NOMO-1 treated with DMSO at 0.1 percent for 48 hours (cell line): ENCODE data around the gene SSH2.
"Not testable (repeated sequence)": the region's sequence is repeated elsewhere in the genome, so short reads cannot be mapped to it uniquely, and the experiment has no call there.

ENCODE experiments used
- DNase-seq: peaks from one replicate; lab custom pipeline; 2025; ENCODE audit not compliant: unreplicated experiment; lab: John Stamatoyannopoulos, UW

SSH2 gene

DNA sequence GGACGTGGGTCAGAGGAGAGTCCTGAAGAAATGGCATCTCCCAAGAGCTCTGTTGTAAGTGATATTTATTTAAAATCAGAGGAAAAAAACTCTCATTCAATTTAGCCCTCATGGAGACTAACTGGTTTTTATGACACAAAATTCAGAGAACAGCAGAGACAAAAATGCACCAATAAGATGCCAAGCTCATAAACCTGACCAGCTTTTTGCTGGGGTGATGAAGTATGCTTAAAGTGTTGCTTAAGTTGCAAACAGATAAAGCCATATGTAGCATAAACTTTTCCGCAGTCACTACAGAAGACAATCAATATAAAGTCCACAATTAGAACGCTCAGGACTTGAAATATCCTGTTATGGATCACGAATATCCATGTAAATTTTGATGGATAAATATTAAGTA is 183.4 kb downstream of the SSH2 start:
- no peak for DNase-seq

DNA sequence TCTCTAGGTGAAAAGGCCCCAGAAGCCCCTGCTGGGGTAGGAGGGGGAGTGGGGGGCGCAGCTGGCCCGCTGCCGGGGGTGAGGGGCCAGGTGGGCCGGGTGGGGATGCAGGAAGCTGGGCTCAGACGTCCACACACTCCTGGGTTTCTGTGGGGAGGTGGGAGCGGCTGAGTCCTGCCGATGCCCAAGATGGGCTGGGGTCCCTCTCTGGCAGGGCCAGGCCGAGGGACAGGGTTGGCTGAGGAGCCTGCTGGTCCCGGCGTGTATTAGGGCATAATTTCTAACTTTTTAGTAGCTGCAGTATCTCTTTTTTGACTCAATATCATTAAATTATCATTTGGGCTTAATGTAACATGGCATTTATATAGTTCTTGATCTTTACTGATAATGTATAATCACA is 185.9 kb downstream of the SSH2 start:
- DNase-seq = no peak

DNA sequence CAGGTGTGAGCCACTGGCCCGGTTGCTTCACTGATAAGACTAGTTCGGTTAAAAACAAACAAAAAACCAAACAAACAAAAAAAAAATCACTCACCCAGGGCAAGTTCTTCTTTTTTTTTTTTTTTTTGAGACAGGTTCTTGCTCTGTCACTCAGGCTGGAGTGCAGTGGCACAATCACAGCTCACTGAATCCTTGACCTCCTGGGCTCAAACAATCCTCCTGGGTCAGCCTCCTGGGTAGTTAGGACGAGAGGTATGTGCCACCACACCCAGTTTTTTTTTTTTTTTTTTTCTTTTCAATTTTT is 187.9 kb downstream of the SSH2 start:
- no peak for DNase-seq

DNA sequence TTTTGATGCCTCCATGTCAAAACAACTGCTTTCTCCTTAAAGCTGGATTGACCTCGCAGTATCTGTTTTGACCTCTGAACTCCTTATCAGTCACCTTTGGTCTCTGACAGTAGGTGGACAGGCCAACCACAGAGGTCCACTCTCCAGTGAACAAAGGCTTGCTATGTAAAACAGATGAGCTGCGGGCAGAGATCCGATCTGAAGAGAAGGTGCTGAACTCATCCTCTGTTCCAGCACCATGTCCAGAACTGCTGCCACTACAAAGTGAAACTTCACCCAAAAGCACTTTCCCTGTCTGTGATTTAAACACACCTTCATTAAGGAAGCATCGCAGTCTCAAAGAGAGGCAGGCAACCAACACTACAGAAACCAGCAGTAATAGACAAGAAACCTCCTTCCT is 190.0 kb downstream of the SSH2 start:
- DNase-seq = no peak

DNA sequence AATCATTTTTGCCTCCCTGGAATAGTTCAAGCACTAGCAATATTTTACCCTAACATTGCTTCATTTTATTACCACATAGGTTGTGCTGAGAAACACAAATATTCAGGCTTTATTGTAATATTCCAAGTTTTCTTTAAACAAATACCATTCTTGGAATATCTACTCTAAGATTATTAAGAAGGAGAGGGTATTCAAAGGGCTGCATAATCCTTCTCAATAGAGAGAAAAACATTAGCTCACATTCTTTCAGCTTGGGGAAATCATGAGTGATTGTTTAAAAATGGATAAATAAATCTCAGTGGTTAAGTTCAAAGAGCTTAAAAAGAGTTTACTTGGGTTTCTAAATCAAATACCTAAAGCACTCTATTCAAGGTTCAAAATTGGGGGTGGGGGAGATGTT is 195.4 kb downstream of the SSH2 start:
- no peak for DNase-seq

DNA sequence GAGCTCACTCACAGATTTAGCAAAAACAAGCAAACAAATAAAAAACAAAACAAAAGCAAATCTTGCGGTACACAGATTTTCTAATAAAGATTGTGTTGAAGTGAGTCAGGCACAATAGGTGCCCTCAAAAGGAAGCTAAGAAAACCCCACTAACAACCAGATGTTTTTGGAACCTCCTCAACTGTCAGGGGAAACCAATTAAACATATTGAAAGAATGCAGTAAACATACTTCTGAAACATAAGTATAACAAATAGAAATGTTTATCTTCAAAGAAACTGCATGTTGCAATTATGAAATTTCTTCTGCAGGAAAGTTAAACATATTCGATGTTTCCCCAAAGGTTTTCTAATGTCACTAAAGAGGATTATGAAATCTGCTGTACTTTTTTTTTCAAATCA is 196.9 kb downstream of the SSH2 start:
- DNase-seq = no peak

DNA sequence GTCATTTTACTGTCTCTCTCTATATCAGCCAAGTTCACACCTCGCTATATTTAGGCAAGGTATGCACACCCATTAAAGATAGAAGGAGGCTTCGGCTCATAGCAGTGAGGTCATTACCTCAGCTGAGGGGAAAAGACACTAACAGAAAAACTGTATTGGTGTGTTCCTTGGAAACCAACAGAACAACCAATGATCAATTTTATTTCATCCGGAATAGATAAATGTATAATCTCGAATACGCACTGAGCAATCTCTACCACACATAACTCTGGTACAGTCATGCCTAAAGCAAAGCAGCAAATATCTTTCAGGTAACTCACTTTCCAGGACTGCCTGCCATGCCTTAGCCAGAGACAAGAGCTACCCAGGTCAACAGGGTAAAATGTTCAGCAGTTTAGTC is 197.4 kb downstream of the SSH2 start:
- no peak for DNase-seq

DNA sequence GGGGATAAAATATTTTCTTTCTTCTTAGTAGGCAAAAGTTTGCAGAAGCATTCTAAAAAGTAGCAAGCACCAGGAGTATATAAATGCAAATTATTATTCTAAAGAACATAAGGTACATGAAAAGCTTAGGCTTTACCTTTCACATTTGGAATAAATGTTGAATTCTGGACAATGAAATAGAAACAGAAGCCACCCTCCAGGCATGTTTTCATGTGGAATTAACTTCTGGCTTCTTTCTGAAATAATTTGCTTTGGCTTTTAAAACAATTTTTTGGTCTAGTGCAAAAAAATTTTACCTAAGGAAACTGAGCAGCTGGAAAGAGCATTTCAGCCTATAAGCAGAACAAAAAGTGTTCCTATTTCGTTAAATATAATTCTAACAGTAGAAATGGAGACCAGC is 197.8 kb downstream of the SSH2 start:
- DNase-seq = no peak

DNA sequence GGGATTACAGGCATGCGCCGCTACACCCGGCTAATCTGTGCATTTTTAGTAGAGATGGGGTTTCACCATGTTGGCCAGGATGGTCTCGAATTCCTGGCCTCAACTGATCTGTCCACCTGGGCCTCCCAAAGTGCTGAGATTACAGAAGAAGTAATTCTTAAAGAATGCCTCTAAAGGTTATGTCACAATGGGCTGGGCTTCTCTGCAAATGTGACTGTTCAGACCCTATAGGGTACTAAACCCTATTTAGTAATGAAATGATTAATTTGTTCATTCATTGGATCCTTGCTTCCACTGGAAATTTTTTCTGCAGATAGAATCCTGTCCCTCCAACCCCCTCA is 198.5 kb downstream of the SSH2 start:
- no peak for DNase-seq

DNA sequence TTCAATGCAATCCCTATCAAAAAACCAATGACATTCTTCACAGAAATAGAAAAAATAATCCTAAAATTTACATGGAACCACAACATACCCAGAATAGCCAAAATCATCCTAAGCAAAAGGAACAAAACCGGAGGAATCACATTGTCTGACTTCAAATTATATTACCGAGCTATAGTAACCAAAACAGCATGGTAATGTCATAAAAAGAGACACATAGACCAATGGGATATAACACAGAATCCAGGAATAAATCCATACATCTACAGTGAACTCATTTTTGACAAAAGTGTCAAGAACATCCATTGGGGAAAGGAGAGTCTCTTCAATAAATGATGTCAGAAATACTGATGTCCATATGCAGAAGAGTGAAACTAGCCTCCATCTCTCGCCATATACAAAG is 201.5 kb downstream of the SSH2 start:
- no peak for DNase-seq

DNA sequence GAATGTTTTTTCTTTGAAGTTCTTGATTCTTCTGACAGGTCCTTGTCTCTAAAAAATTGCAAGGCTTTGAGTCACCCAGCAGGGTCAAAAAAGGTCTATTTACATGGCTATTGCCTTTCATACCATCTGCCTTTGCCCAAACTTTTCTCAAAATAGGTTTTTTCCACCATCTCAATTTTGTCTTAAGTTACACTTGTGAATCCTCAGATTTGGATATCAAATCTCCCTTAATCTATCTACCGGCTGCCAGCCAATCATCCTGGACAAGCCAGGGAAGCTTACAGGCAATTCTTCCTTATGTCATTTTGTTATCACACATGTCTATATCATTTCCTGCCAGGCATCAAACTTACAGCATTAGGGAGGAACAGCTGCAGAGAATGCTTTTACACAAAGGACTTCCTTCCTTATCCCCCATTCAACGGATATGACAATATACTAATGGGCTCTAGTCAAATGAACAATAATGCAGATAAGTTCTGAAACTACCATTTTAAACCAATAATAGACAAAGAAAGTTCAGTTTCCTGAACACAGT is 203.2 kb downstream of the SSH2 start:
- peak; percentile 47 for DNase-seq

DNA sequence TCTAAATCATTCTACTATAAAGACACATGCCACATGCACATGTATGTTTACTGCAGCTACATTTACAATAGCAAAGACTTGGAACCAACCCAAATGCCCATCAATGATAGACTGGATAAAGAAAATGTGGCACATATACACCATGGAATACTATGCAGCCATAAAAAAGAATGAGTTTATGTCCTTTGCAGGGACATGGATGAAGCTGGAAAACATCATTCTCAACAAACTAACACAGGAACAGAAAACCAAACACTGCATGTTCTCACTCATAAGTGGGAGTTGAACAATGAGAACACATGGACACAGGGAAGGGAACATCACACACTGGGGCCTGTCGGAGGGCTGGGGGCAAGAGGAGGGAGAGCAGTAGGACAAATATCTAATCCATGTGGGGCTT is 204.6 kb downstream of the SSH2 start:
- not testable (repeated sequence) for DNase-seq

DNA sequence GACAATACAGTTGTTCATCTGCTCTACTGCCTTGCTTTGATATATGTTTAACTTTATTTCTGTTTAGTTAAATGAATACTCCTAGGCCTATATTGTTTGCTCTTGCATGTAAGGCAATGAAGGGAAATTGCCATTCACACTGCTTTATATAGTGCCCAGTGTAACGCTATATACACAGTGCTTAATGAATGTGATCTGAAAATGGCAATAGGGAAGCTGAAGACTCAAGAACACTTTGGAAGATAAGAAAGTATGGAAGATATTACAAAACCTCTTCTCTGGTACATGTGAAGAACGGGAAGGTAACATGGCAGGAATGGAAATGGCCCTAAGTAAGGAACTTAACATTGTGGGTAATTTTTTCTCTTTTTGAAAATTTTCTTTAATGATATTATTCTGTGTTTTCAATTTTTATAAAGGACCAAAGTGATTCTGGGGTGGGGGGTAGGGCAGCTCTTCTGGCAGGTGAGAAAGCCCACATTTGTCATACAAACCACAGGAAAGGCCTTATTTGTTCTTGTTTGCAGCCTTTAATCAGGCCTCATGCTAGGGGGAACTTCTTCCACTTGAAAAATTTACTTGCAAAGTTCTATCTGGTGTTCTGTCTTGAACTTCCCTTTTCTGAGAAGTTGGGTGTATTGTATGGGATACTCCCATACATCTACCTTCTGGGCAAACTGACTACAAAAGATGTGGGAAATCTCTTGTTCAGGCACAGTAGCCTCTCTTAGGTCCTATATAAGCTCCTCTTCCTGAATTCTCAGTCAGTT is 206.6 kb downstream of the SSH2 start:
- DNase-seq = peak; percentile 71

DNA sequence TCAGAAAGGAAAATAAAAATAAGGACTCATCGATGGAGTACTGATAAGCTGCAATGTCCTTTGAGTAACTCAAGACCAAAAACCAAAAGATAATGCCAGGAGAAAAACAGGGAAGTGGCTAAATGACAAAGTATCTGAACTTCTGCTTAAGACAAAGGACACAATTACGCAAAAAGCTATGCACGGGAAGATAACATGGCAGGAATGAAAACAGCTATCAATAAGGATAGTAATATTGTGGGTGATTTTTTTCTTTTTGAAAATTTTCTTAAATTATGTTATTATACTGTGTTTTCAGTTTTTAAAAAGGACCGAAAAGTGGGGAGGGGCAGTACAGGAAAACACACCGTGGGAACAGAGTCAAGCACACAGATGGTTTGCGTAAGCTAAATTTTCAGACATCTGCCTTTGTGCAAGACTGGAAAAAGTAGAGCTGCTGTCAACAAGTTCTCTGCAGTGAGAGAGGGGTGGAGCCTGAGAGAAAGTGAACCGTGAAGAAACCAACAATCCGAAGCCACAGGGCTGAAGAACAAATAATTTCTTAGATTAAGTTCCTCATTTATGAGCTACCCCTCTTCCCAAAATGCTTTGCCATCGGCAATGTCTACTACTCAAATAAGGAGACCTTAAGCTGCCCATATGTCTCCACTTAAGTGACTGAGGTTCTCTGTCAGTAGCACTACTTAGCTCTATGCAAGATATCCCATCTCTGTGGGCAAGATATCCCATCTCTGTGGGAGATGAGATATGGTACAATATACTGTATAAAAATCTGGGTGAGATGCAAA is 207.4 kb downstream of the SSH2 start:
- DNase-seq = peak; percentile 99

DNA sequence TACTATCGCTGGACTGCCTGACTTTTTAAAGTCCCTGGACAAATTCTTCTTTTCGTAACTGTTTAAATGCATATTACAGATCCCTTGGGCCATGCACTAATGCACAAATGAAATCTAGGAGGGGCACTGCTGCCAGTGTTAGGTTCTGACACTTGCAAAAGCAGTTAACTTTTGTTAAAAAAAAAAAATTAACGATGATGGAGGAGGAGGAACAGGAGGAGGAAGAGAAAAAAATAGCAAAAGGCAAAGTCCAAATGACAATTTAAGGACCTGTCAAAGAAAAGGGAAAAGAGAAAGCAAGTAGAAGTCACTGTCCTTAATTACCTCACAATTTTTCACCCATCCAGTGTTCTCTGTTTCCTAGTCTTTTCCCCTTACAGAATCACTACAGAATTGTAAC is 209.5 kb downstream of the SSH2 start:
- DNase-seq = peak; percentile 83

DNA sequence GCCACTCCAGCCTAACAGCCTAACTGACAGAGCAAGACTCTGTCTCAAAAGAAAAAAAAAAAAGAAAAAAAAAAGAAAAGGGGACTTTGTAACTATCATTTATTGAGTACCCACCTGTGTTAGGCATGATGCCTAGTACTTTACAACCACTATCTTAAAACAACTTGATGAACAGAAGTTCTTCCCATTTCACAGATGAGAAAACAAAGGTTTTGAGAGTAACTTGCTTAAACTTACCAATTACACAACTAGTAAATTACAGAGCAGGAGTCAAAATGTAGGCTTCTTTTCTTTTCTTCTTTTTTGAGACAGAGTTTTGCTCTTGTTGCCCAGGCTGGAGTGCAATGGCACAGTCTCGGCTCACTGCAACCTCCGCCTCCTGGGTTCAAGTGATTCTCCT is 210.6 kb downstream of the SSH2 start:
- no peak for DNase-seq

DNA sequence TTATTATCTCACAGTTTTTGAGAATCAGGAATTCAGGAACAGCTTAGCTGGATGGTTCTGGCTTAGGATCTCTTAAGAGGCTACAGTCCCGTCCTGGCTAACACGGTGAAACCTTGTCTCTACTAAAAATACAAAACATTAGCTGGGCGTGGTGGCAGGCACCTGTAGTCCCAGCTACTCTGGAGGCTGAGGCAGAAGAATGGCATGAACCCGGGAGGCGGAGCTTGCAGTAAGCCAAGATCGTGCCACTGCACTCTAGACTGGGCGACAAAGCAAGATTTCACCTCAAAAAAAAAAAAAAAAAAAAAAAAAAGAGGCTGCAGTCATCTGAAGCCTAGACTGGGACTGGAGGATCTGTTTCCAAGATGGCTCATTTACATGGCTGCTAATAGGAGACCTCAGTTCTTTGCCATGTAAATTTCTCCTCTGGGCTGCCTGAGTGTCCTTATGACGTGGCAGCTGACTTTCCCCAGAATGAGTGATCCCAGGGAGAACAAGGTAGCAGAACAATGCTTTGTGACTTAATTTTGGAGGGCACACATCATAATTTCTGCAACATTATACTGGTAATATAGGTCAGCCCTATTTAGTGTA is 211.5 kb downstream of the SSH2 start:
- DNase-seq = no peak

DNA sequence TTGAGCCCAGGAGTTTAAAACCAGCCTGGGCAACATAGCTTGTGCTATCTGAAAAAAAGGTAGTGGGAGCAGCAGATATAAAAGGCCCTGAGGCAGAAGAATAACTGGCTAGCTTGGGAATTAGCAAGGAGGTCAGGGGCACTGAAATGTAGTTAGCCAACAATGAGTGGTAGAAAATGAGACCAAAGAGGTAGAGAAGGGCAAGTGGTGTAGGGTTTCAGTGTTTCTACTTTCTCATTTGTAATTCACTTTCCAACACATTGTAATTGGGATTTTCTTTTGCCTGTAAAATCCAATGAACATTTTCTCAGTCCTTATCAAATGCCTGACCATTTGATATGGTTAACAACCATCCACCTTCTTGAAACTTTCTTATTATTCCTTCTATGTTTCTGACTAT is 212.2 kb downstream of the SSH2 start:
- DNase-seq = no peak

DNA sequence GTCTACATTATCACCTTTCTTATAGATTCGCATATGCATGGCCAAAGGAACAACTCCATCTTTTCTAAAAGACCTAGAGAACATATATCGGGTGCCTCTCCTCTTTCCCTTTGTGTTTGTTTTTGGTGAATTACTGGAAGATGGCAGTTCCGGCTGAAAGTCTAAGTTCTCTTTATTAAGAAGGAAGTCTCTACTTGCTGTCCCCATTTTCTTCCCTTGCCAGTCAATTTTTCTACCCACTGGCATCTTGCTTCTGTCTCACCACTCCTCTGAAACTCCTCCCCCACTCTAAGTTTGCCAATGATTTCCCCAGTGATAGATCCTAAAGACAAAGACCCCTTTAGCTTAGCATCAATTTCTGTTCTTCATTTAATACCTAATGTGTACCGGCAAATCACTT is 213.5 kb downstream of the SSH2 start:
- no peak for DNase-seq

DNA sequence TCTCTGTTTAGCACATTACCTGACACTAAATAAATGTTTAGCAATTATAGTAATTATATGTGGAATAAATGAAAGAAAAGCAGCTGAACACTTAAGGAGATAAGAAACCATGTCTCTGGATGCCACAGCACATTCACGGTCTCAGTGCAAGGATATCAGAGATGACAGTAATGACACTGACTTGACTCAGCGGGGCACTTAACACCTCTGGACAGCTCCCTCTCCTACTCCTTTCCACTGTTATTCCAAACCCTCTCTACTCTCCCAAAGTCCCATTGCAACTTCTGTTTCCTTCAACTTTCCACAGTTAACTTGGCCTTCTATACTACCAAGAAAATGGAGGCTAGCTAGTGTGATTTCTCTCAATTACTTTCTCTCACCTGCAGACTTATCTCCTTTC is 214.3 kb downstream of the SSH2 start:
- DNase-seq = no peak

DNA sequence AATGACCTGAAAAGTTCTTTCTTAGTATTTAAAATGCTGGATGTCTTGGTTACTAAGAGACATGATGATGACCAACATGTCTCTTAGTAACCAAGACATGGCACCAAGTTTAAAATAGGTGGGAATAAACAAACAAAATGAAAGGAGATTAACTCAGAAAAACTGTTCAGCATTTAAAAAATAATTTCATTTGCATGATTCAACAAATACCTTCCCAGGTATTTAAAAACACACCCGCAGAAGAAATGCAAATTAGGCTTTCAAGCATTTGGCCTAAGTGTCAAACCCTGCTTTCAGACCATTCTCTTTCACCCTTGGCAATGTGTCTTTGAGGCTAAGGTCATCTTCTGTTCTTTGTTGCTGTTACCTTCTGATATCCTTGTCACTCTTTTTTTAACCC is 215.9 kb downstream of the SSH2 start:
- no peak for DNase-seq

DNA sequence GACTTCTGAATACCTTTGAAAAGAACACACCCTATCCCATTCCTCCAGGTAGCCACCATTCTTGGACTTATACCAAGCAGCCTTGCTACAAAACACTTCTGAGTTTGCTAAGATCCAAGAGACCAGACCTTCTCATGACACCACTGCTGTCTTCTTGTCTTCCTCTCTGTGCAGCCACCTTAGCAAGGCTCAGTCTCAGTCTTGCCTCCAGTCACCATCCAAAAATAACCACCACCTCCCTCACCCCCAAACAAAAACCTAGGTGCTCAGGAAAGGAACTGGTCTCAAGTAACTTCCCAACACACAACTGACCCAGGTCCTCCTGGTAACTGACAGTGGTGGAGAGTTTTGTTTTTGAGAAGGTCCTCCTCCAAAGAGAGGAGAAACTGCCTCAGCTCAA is 216.4 kb downstream of the SSH2 start:
- DNase-seq = no peak
